ENCODE measurements around the gene MAGI1.

DNA sequence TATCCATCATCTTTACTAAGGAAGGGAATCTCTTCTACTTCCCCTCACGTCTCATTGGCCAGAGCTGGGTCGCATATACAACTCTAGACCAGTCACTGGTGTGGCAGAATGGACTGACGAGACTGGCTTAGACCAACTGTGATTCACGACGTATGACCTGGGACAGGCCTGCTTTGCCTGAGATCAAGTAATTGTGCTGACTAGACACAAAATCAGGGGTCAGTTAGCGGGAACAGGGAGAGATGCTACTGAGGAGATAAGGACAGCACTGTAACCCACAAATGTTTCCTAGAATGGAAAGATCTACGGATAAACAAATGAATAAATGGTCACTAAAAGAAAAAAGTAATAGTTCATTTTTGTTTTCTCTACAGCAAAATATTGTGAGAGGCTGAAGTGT is 308.3 kb downstream of the MAGI1 start:
- TF ChIP-seq, protein P1, sequence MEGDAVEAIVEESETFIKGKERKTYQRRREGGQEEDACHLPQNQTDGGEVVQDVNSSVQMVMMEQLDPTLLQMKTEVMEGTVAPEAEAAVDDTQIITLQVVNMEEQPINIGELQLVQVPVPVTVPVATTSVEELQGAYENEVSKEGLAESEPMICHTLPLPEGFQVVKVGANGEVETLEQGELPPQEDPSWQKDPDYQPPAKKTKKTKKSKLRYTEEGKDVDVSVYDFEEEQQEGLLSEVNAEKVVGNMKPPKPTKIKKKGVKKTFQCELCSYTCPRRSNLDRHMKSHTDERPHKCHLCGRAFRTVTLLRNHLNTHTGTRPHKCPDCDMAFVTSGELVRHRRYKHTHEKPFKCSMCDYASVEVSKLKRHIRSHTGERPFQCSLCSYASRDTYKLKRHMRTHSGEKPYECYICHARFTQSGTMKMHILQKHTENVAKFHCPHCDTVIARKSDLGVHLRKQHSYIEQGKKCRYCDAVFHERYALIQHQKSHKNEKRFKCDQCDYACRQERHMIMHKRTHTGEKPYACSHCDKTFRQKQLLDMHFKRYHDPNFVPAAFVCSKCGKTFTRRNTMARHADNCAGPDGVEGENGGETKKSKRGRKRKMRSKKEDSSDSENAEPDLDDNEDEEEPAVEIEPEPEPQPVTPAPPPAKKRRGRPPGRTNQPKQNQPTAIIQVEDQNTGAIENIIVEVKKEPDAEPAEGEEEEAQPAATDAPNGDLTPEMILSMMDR (IDR thresholded peaks at IDR 0.05): no peak
- TF ChIP-seq POLR2A (IDR thresholded peaks at IDR 0.05): no peak
- no peak for TF ChIP-seq POLR2AphosphoS5 (IDR thresholded peaks at IDR 0.05)
- no peak for TF ChIP-seq EP300 (IDR thresholded peaks at IDR 0.05)
